SK-N-SH (cell line): ENCODE measurements around the gene SLC34A3. TPM values are rescaled to one million over a fixed set of nuclear protein-coding genes. Genes with fewer than 3 reads are reported as not detected.
A peak's percentile ranks its signal among the peaks of the same experiment; 100 is the strongest.

ENCODE experiments used
- CTCF ChIA-PET: fragments of 300-600, 350-600 bp; formaldehyde crosslinking; extraction: SDS; loops from one replicate; lab custom pipeline; 2021; lab: Yijun Ruan, JAX
- POLR2A ChIA-PET: fragments of 350-600 bp; sonication (Branson Sonifier 250); formaldehyde crosslinking; extraction: SDS; loops from one replicate; lab custom pipeline; 2020; ENCODE audit warnings: antibody characterized with exemption, inconsistent platforms; lab: Yijun Ruan, JAX
- DNase-seq: peaks from one replicate; pipeline ENCODE4 v3.0.0; 2012
- H2AFZ ChIP-seq: fragments of 200-600 bp; sonication (generic); 2 replicates; pipeline ENCODE4 v1.8.1; 2016; ENCODE audit warnings: antibody characterized with exemption, mild to moderate bottlenecking, low read depth
- H3F3A ChIP-seq: fragments of 200-600 bp; sonication (generic); replicated peaks from 2 replicates; pipeline ENCODE3; 2016; ENCODE audit warnings: antibody characterized with exemption, mild to moderate bottlenecking; ENCODE audit not compliant: insufficient read depth
- H3K27ac ChIP-seq, 2 experiments: fragments of 200-500 bp in 1 of 2; fragments of 200-600 bp in 1 of 2; sonication (Bioruptor generic) in 1 of 2; sonication (generic), shearing (Covaris generic) in 1 of 2; 2 replicates each; pipeline versions ENCODE4 v1.5.1 to v1.6.1; 2014 to 2016; ENCODE audit warnings: low read depth in 2 of 2, inconsistent platforms in 1 of 2, low read length in 1 of 2, mild to moderate bottlenecking in 1 of 2, mixed read lengths in 1 of 2
- H3K27me3 ChIP-seq: fragments of 200-600 bp; sonication (generic), shearing (Covaris generic); 2 replicates; pipeline ENCODE4 v1.6.1; 2016; ENCODE audit warnings: mixed run types; ENCODE audit not compliant: insufficient read depth
- H3K36me3 ChIP-seq, 2 experiments: fragments of 200-500 bp in 1 of 2; fragments of 200-600 bp in 1 of 2; sonication (Bioruptor generic) in 1 of 2; sonication (generic) in 1 of 2; replicated peaks in 1 of 2; 2 replicates each; pipeline versions ENCODE3 to v1.5.1; 2014 to 2016; ENCODE audit warnings: low read length in 1 of 2, mild to moderate bottlenecking in 1 of 2; ENCODE audit not compliant: insufficient read depth in 2 of 2, control insufficient read depth in 1 of 2
- H3K4me1 ChIP-seq, 2 experiments: fragments of 200-500 bp in 1 of 2; fragments of 200-600 bp in 1 of 2; sonication (Bioruptor generic) in 1 of 2; sonication (generic), shearing (Covaris generic) in 1 of 2; 2 replicates each; pipeline versions ENCODE4 v1.5.1 to v1.6.1; 2014 to 2016; ENCODE audit warnings: low read depth in 1 of 2, low read length in 1 of 2, mixed run types in 1 of 2; ENCODE audit not compliant: insufficient read depth in 2 of 2, control insufficient read depth in 1 of 2
- H3K4me2 ChIP-seq: fragments of 200-600 bp; sonication (generic), shearing (Covaris generic); 2 replicates; pipeline ENCODE4 v1.6.1; 2017; ENCODE audit warnings: mixed run types
- H3K4me3 ChIP-seq, 2 experiments: fragments of 200-500 bp in 1 of 2; fragments of 200-600 bp in 1 of 2; sonication (Bioruptor generic) in 1 of 2; sonication (generic), shearing (Covaris generic) in 1 of 2; 2 replicates each; pipeline versions ENCODE4 v1.5.1 to v1.8.1; 2014 to 2016; ENCODE audit warnings: low read depth in 2 of 2, inconsistent platforms in 1 of 2, low read length in 1 of 2, mild to moderate bottlenecking in 1 of 2, mixed read lengths in 1 of 2, moderate library complexity in 1 of 2
- H3K79me2 ChIP-seq: fragments of 200-600 bp; sonication (generic); 2 replicates; pipeline ENCODE4 v1.8.1; 2017; ENCODE audit warnings: mild to moderate bottlenecking; ENCODE audit not compliant: insufficient read depth
- H3K9ac ChIP-seq: fragments of 200-600 bp; sonication (generic); 2 replicates; pipeline ENCODE4 v1.6.1; 2017; ENCODE audit warnings: mixed run types
- H3K9me2 ChIP-seq: fragments of 200-600 bp; sonication (generic); 2 replicates; pipeline ENCODE4 v1.6.1; 2017; ENCODE audit warnings: mixed run types
- H3K9me3 ChIP-seq: fragments of 200-600 bp; sonication (generic); 2 replicates; pipeline ENCODE4 v1.6.1; 2017; ENCODE audit warnings: mixed run types, mild to moderate bottlenecking, moderate library complexity
- H4K20me1 ChIP-seq: fragments of 200-600 bp; sonication (generic); 2 replicates; pipeline ENCODE4 v1.6.1; 2017; ENCODE audit warnings: mild to moderate bottlenecking, mixed run types; ENCODE audit not compliant: insufficient read depth
- EP300 ChIP-seq, 2 experiments: IDR thresholded peaks; 2 replicates each; pipeline versions ENCODE4 v1.4.0 to v1.6.1; 2012; ENCODE audit warnings: borderline replicate concordance in 1 of 2, low read depth in 1 of 2, low read length in 1 of 2
- GATA2 ChIP-seq: sonication (generic); formaldehyde crosslinking; IDR thresholded peaks from 2 replicates; pipeline ENCODE4 v1.5.0; 2020; ENCODE audit warnings: mild to moderate bottlenecking, missing genetic modification reagents
- MEF2A ChIP-seq: IDR thresholded peaks from 2 replicates; pipeline ENCODE4 v1.4.0; 2012; ENCODE audit warnings: low read depth, borderline replicate concordance
- NFIC ChIP-seq: IDR thresholded peaks from 2 replicates; pipeline ENCODE4 v1.4.0; 2012; ENCODE audit warnings: borderline replicate concordance
- NRF1 ChIP-seq: IDR thresholded peaks from 2 replicates; pipeline ENCODE4 v1.6.1; 2012; ENCODE audit warnings: low read depth, mild to moderate bottlenecking, low read length
- PBX3 ChIP-seq: IDR thresholded peaks from 2 replicates; pipeline ENCODE4; 2012
- REST ChIP-seq: IDR thresholded peaks from 2 replicates; pipeline ENCODE4 v1.6.1; 2012; ENCODE audit warnings: mild to moderate bottlenecking, low read depth, low read length, moderate library complexity
- YY1 ChIP-seq: IDR thresholded peaks from 2 replicates; pipeline ENCODE4 v1.4.0; 2012; ENCODE audit warnings: low read depth, mild to moderate bottlenecking
- WGBS: methylation state at CpG from one replicate; pipeline ENCODE4 v1.1.6; 2017; ENCODE audit warnings: low lambda C conversion rate; 5-methylcytosine and 5-hydroxymethylcytosine counted together
- polyA plus RNA-seq, 3 experiments: library from polyadenylated mRNA; depleted of rRNA; stranded (reverse); fragments of >200 nt; gene quantifications; 2 replicates each; pipeline ENCODE4 v1.2.3, GENCODE V29; 2012
- TF ChIP-seq, protein P1 (sequence below): fragments of 150-350 bp; IDR thresholded peaks from 2 replicates; pipeline ENCODE4 v1.6.1; 2016; ENCODE audit warnings: mild to moderate bottlenecking, low read depth, low read length
- TF ChIP-seq, protein P2 (sequence below): fragments of 200-600 bp; sonication (generic); IDR thresholded peaks from 2 replicates; pipeline ENCODE4 v1.6.1; 2017; ENCODE audit warnings: antibody characterized with exemption, mild to moderate bottlenecking, moderate library complexity
- TF ChIP-seq, protein P3 (sequence below): IDR thresholded peaks from 2 replicates; pipeline ENCODE4 v1.4.0; 2012; ENCODE audit warnings: low read depth, borderline replicate concordance

Gene SLC34A3
- polyA plus RNA-seq, 1 of the 3 experiments (the other 2 are of a cell fraction) = not detected

DNA sequence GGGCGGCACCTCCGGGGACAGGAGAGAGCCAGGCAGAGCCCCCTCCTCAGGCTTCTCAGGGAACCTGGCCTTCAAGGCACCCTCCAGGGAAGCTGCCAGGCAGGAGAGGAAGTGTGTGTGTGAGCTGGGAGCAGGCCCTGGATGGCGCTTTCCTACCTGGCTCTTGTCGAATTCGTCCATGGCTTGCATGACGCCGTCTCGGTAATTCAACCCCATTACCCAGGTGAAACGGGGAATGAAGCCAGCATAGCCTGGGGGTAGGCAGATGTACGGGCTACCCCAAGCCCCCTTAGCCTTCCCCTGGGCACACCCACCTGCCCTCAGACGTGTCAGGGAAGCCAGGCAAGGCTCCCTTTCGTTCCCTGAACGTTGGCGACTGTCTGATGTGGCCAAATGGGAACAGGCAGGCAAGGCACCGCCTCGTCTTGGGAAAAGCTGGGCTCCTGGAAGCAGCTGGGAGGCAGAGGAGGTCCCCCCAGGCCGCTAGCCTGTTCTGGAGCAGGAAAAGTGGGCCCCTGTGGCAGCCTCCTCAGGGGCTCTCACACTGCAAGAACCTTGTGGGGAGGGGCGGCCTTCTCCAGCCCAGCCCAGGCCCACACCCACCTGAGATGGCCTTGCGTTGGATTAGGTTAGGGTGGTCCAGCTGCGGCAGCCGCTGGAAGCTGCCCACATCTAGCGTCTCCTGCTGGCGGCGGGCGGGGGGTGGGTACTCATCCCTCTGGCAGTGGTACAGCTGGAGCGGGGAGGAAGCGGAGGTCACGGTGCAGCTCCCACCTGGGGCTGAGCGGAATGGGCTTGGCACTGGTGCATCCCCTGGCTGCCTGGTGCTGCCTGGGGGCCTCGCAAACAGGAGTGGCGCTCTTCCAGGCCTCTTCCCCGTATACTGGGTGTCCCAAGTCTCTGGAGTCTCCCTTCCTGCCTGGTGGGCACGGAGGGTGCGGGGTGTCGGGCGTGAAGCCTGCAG lies 14.1 kb downstream of the SLC34A3 start:
- H3K4me2 ChIP-seq = no peak overlapping the region
- peaks cover 29% of the 10 kb centered on the region for H4K20me1 ChIP-seq
- 88% methylated on average over 16 of the region's 36 CpGs for WGBS
- no peak for DNase-seq
- no peaks in the 10 kb centered on the region for H3K27me3 ChIP-seq
- TF ChIP-seq EP300 (IDR thresholded peaks at IDR 0.05; ENCODE audit: borderline replicate concordance in 1 of 2, low read depth in 1 of 2, low read length in 1 of 2) (no peak), PBX3 (peak; percentile 30)
- ChIA-PET CTCF (interaction anchor here (1.0 to 8.2 kb wide), 4 partner anchors 7 to 17 kb away, joined by 4 to 38 read pairs (median 7); partner anchors contain the start of gene RNF224), POLR2A (interaction anchor here (1.0 to 6.4 kb wide), 2 partner anchors 9 to 11 kb away, joined by 3 to 83 read pairs; partner anchors contain the start of gene NELFB)
- no peaks in the 10 kb centered on the region for H3K9me2 ChIP-seq
- no peaks in the 10 kb centered on the region for H3K9me3 ChIP-seq
- peaks cover 12% of the 10 kb centered on the region for H3F3A ChIP-seq
- no peak overlapping the region for H3K4me3 ChIP-seq
- no peak overlapping the region for H3K27ac ChIP-seq
- peaks cover 13 to 20% of the 10 kb centered on the region in 2 experiments for H3K36me3 ChIP-seq
- H3K4me1 ChIP-seq = peaks cover 8 to 15% of the 10 kb centered on the region in 2 experiments; a peak in 1 of 4 replicates
- H3K79me2 ChIP-seq = peaks cover 28% of the 10 kb centered on the region
- no peak overlapping the region for H3K9ac ChIP-seq
- no peak overlapping the region for H2AFZ ChIP-seq

GRCh38 chr9:137245450-137246421 lies 15.0 kb downstream of the SLC34A3 start:
- CTCF ChIA-PET = interaction anchor here (1.8 to 8.2 kb wide), 2 partner anchors 8 to 18 kb away, joined by 8 to 38 read pairs; partner anchors contain the start of gene RNF224
- Histone ChIP-seq H3K36me3 (peaks cover 13 to 20% of the 10 kb centered on the region in 2 experiments), H3K4me1 (peaks cover 8 to 20% of the 10 kb centered on the region in 2 experiments; a peak in 1 of 4 replicates), H4K20me1 (peaks cover 29% of the 10 kb centered on the region), H3K4me3 (no peak overlapping the region), H3K9me2 (no peaks in the 10 kb centered on the region), H3K27ac (no peak overlapping the region), H2AFZ (no peak overlapping the region), H3K9ac (no peak overlapping the region), H3K27me3 (no peaks in the 10 kb centered on the region), H3F3A (peaks cover 9% of the 10 kb centered on the region), H3K4me2 (no peak overlapping the region), H3K9me3 (no peaks in the 10 kb centered on the region), H3K79me2 (peaks cover 28% of the 10 kb centered on the region)
- DNase-seq = no peak
- POLR2A ChIA-PET = interaction anchor here (0.8 to 1.0 kb wide), 2 partner anchors 8 to 9 kb away, joined by 3 to 4 read pairs; partner anchors contain the start of gene NELFB
- WGBS = 85% methylated on average over 8 of the region's 25 CpGs
- TF ChIP-seq, protein P1, sequence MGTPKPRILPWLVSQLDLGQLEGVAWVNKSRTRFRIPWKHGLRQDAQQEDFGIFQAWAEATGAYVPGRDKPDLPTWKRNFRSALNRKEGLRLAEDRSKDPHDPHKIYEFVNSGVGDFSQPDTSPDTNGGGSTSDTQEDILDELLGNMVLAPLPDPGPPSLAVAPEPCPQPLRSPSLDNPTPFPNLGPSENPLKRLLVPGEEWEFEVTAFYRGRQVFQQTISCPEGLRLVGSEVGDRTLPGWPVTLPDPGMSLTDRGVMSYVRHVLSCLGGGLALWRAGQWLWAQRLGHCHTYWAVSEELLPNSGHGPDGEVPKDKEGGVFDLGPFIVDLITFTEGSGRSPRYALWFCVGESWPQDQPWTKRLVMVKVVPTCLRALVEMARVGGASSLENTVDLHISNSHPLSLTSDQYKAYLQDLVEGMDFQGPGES = no peak
- no peak for TF ChIP-seq YY1
- no peak for TF ChIP-seq GATA2 (CRISPR knock-in tag)
- TF ChIP-seq NRF1 = no peak
- no peak for TF ChIP-seq MEF2A
- TF ChIP-seq, protein P2, sequence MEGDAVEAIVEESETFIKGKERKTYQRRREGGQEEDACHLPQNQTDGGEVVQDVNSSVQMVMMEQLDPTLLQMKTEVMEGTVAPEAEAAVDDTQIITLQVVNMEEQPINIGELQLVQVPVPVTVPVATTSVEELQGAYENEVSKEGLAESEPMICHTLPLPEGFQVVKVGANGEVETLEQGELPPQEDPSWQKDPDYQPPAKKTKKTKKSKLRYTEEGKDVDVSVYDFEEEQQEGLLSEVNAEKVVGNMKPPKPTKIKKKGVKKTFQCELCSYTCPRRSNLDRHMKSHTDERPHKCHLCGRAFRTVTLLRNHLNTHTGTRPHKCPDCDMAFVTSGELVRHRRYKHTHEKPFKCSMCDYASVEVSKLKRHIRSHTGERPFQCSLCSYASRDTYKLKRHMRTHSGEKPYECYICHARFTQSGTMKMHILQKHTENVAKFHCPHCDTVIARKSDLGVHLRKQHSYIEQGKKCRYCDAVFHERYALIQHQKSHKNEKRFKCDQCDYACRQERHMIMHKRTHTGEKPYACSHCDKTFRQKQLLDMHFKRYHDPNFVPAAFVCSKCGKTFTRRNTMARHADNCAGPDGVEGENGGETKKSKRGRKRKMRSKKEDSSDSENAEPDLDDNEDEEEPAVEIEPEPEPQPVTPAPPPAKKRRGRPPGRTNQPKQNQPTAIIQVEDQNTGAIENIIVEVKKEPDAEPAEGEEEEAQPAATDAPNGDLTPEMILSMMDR = no peak
- TF ChIP-seq NFIC = no peak
- no peak for TF ChIP-seq REST
- TF ChIP-seq, protein P3, sequence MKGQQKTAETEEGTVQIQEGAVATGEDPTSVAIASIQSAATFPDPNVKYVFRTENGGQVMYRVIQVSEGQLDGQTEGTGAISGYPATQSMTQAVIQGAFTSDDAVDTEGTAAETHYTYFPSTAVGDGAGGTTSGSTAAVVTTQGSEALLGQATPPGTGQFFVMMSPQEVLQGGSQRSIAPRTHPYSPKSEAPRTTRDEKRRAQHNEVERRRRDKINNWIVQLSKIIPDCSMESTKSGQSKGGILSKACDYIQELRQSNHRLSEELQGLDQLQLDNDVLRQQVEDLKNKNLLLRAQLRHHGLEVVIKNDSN = no peak
